ENCODE measurements around the gene NSUN2. TPM values are rescaled to one million over a fixed set of nuclear protein-coding genes. Genes with fewer than 3 reads are reported as not detected.
A peak's percentile ranks its signal among the peaks of the same experiment; 100 is the strongest.

NSUN2 gene
- polyA plus RNA-seq, 1 donor: 83.8 TPM

DNA sequence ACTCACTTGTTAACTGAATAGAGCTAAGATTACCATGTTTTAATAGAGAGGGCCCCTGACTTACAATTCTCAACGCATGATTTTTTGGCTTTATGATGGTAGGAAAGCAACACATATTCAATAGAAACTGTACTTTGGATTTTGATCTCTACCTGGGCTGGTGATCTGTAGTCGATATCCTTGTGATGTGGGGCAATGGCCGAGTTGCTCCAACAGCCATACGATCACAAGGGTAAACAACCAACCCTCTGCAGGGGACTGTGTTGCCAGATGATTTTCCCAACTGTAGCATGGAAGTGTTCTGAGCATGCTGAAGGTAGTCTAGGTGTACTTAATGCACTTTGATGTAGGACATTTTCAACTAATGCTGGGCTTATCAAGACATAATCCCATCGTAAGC, 36.5 kb downstream of the NSUN2 start:
- no peaks in the 10 kb centered on the region for H3K27me3 ChIP-seq (ENCODE audit: control insufficient read depth, insufficient read depth, low read length)
- no peak overlapping the region for H3K27ac ChIP-seq (ENCODE audit: low read length)
- DNase-seq: peak in 1 of 2 donors; percentile 51
- no CpG with 5 or more reads among the region's 5 CpGs for WGBS (ENCODE audit: insufficient coverage, low lambda C conversion rate)
- H3K36me3 ChIP-seq (ENCODE audit: control insufficient read depth, insufficient read depth, low read length): peaks cover 32% of the 10 kb centered on the region
- H3K9me3 ChIP-seq (ENCODE audit: control insufficient read depth, low read depth, low read length): no peaks in the 10 kb centered on the region
- no peaks in the 10 kb centered on the region for H3K4me1 ChIP-seq (ENCODE audit: control insufficient read depth, insufficient read depth, low read length)
- no peak overlapping the region for H3K4me3 ChIP-seq (ENCODE audit: low read length)

DNA sequence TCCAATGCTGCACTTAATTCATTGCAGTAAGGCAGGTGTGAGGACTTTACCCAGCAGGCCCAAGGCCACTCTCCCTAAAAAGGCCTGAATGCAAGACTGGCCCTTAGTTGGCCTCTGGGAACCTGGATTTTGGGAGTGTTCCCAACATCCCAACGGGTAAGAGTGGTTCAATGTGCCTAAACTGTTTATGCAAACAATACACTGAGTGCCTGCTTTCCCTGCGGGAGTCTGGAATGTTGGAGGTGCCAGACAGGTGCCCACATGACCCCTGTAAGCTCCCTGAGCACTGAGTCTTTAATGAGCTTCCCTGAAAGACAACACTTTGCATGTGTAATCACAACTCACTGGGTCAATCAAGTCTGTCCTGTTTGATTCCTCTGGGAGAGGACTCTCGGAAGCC, 37.4 kb downstream of the NSUN2 start:
- DNase-seq: no peak
- no peaks in the 10 kb centered on the region for H3K27me3 ChIP-seq (ENCODE audit: control insufficient read depth, insufficient read depth, low read length)
- H3K9me3 ChIP-seq (ENCODE audit: control insufficient read depth, low read depth, low read length): no peaks in the 10 kb centered on the region
- H3K36me3 ChIP-seq (ENCODE audit: control insufficient read depth, insufficient read depth, low read length): peaks cover 24% of the 10 kb centered on the region
- no peak overlapping the region for H3K27ac ChIP-seq (ENCODE audit: low read length)
- no CpG with 5 or more reads among the region's 3 CpGs for WGBS (ENCODE audit: insufficient coverage, low lambda C conversion rate)
- no peaks in the 10 kb centered on the region for H3K4me1 ChIP-seq (ENCODE audit: control insufficient read depth, insufficient read depth, low read length)
- H3K4me3 ChIP-seq (ENCODE audit: low read length): no peak overlapping the region

DNA sequence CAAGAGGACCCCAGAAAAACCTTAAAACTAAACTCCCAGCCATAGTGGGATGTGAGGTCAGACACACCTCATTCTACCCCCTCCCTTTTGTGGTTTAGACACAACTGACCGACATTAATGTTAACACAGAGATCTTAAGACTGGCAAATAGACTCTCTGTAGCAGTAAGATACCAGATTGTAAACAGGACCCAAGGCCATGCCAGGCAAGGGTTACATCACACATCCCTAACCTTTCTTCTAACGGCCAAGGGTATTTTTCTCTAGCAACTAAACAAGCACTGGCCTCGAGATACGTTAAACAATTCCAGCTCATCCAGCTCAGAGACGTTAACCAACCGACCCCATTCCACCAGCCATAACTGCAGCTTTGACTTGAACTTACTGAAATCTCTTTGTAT, 38.8 kb downstream of the NSUN2 start:
- DNase-seq: no peak
- peaks cover 14% of the 10 kb centered on the region for H3K36me3 ChIP-seq (ENCODE audit: control insufficient read depth, insufficient read depth, low read length)
- no peak overlapping the region for H3K4me3 ChIP-seq (ENCODE audit: low read length)
- no peaks in the 10 kb centered on the region for H3K4me1 ChIP-seq (ENCODE audit: control insufficient read depth, insufficient read depth, low read length)
- H3K27ac ChIP-seq (ENCODE audit: low read length): no peak overlapping the region
- H3K27me3 ChIP-seq (ENCODE audit: control insufficient read depth, insufficient read depth, low read length): no peaks in the 10 kb centered on the region
- no peaks in the 10 kb centered on the region for H3K9me3 ChIP-seq (ENCODE audit: control insufficient read depth, low read depth, low read length)
- no CpG with 5 or more reads among the region's 6 CpGs for WGBS (ENCODE audit: insufficient coverage, low lambda C conversion rate)

DNA sequence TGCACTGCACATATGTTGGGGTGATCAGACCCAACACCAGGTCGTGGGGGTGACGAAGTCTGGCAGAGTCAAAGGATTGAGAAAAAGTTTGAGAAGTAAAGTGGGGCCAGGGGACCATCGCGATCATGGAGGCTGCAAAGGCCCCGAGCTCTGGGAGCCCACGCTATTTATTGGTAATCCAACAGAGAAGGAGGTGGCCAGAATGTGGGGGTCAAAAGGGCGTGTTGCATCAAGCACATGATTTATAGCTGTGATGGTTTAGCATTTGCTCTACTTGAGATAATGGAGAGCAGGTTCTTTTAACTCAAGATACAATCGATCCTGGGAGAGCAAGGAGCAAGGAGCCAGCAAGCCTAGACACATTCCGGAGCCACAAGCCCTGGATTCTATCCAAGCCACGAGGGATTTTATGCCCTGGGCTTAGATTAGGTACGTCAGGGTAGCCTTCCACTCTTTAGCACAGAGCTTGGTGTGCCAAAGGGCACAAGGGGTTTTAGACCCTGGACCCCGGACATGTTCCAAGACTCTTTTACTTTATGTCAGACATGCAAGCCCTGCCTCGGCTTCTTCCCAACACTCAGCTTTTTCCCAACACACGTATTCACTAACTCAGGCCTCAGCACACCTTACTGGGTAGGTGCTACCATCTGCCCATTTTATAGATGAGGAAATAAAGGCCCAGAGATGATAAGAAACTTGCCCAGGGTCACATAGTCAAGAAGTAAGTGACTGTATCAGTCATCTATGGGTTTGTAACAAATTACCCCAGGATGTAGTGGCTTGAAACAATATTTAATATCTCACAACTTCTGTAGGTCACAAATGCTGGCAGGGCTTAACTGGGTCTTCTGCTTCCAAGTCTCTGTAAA, 39.5 kb downstream of the NSUN2 start:
- no peak for DNase-seq
- no peak overlapping the region for H3K4me3 ChIP-seq (ENCODE audit: low read length)
- 80% methylated on average over 2 of the region's 14 CpGs for WGBS (ENCODE audit: insufficient coverage, low lambda C conversion rate)
- H3K4me1 ChIP-seq (ENCODE audit: control insufficient read depth, insufficient read depth, low read length): no peaks in the 10 kb centered on the region
- no peaks in the 10 kb centered on the region for H3K9me3 ChIP-seq (ENCODE audit: control insufficient read depth, low read depth, low read length)
- H3K27ac ChIP-seq (ENCODE audit: low read length): no peak overlapping the region
- peaks cover 8% of the 10 kb centered on the region for H3K36me3 ChIP-seq (ENCODE audit: control insufficient read depth, insufficient read depth, low read length)
- H3K27me3 ChIP-seq (ENCODE audit: control insufficient read depth, insufficient read depth, low read length): no peaks in the 10 kb centered on the region

DNA sequence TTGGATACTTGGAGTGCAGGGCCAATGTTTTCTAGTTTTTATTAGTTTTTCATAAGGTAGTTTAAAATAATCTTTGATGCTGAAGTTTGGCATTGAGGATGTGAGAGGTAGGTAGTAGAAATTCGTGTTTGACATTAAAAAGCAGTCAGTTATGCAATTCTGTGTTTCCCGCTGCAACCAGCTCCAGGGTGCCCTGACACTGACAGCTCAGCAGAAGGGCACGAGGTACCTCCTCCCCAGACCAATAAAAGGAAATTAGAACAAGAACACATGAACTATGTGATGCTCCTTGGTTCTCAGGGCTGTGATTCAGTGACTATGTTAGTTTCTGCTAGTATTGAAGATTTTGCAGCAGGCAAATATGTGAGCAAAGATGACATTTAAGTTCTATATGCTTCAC, 40.2 kb downstream of the NSUN2 start:
- no peaks in the 10 kb centered on the region for H3K9me3 ChIP-seq (ENCODE audit: control insufficient read depth, low read depth, low read length)
- H3K36me3 ChIP-seq (ENCODE audit: control insufficient read depth, insufficient read depth, low read length): peaks cover 2% of the 10 kb centered on the region
- H3K27ac ChIP-seq (ENCODE audit: low read length): no peak overlapping the region
- no peaks in the 10 kb centered on the region for H3K27me3 ChIP-seq (ENCODE audit: control insufficient read depth, insufficient read depth, low read length)
- no CpG with 5 or more reads among the region's 3 CpGs for WGBS (ENCODE audit: insufficient coverage, low lambda C conversion rate)
- no peak for DNase-seq
- no peaks in the 10 kb centered on the region for H3K4me1 ChIP-seq (ENCODE audit: control insufficient read depth, insufficient read depth, low read length)
- no peak overlapping the region for H3K4me3 ChIP-seq (ENCODE audit: low read length)

DNA sequence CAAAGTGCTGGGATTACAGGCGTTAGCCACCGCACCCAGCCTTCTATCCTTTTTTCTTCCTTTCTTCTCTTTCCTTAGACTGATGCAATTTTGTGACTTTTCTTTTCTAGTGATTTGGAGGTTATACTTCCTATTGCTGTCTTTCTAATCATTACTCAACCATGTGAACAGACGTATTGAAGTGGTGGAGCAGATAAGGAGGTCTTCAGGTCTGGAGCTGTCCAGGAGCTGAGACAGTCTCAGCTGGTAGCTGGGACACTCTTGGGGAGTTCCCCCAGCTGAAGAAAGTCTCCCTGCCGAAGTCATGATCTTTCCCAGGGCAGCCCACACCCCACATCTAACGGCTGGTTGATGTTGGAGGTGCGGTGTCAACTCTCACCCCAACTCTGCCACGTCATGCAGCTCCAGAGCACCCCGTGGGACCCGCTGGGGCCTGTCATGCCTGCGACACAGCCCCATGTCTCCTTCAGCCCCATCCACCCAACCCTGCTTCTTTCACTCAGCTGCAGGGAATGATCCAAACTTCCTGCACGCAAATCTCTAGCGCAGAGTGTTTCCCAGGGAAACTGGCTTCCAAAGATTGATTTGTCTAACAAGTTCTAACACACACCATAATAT, 41.1 kb downstream of the NSUN2 start:
- Histone ChIP-seq H3K4me1 (ENCODE audit: control insufficient read depth, insufficient read depth, low read length) (no peaks in the 10 kb centered on the region), H3K9me3 (ENCODE audit: control insufficient read depth, low read depth, low read length) (no peaks in the 10 kb centered on the region), H3K4me3 (ENCODE audit: low read length) (no peak overlapping the region), H3K27me3 (ENCODE audit: control insufficient read depth, insufficient read depth, low read length) (peaks cover 1% of the 10 kb centered on the region), H3K27ac (ENCODE audit: low read length) (no peak overlapping the region), H3K36me3 (ENCODE audit: control insufficient read depth, insufficient read depth, low read length) (no peaks in the 10 kb centered on the region)
- DNase-seq: no peak
- WGBS (ENCODE audit: insufficient coverage, low lambda C conversion rate): 100% methylated on average over 2 of the region's 12 CpGs

DNA sequence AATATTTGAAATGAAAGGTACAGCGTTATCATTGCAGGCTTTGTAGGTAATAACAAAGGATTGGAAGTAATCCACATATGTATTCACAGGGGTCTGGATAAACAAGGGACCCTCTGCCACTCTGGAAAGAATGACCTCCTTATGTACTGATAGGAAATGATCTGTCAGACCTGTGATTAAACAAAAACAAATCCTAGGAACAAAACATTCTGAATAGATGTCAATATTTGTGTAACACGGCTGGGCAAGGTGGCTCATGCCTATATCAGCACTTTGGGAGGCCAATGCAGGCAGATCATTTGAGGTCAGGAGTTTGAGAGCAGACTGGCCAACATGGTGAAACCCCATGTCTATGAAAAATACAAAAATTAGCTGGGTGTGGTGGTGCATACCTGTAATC, 42.3 kb downstream of the NSUN2 start:
- H3K27ac ChIP-seq (ENCODE audit: low read length): no peak overlapping the region
- no peaks in the 10 kb centered on the region for H3K36me3 ChIP-seq (ENCODE audit: control insufficient read depth, insufficient read depth, low read length)
- H3K27me3 ChIP-seq (ENCODE audit: control insufficient read depth, insufficient read depth, low read length): peaks cover 12% of the 10 kb centered on the region
- no peaks in the 10 kb centered on the region for H3K9me3 ChIP-seq (ENCODE audit: control insufficient read depth, low read depth, low read length)
- H3K4me3 ChIP-seq (ENCODE audit: low read length): no peak overlapping the region
- no peak for DNase-seq
- no CpG with 5 or more reads among the region's 2 CpGs for WGBS (ENCODE audit: insufficient coverage, low lambda C conversion rate)
- no peaks in the 10 kb centered on the region for H3K4me1 ChIP-seq (ENCODE audit: control insufficient read depth, insufficient read depth, low read length)

DNA sequence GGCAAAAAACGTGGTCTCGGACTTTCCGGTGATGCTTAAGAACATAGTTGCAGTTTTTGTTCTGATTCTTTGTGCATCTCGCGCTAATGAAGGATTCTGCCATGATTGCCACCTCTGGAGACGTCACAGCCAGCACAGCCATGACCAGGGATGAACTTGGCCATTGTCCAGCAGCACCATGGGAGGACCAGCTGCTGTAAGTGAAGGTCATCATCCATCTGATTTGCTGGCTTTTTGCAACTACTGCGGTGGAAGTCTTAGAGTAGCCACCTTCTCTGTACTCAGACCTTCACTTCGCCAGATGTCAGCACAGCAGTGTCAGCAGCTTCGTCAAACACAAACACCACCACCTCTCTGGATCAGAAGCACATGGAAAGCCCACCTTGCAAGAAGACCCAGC, 45.7 kb downstream of the NSUN2 start:
- peaks cover 43% of the 10 kb centered on the region for H3K27me3 ChIP-seq (ENCODE audit: control insufficient read depth, insufficient read depth, low read length)
- H3K4me1 ChIP-seq (ENCODE audit: control insufficient read depth, insufficient read depth, low read length): peaks cover 4% of the 10 kb centered on the region
- peaks cover 4% of the 10 kb centered on the region for H3K9me3 ChIP-seq (ENCODE audit: control insufficient read depth, low read depth, low read length)
- H3K36me3 ChIP-seq (ENCODE audit: control insufficient read depth, insufficient read depth, low read length): no peaks in the 10 kb centered on the region
- 100% methylated on average over 1 of the region's 9 CpGs for WGBS (ENCODE audit: insufficient coverage, low lambda C conversion rate)
- no peak for DNase-seq
- no peak overlapping the region for H3K4me3 ChIP-seq (ENCODE audit: low read length)
- no peak overlapping the region for H3K27ac ChIP-seq (ENCODE audit: low read length)

DNA sequence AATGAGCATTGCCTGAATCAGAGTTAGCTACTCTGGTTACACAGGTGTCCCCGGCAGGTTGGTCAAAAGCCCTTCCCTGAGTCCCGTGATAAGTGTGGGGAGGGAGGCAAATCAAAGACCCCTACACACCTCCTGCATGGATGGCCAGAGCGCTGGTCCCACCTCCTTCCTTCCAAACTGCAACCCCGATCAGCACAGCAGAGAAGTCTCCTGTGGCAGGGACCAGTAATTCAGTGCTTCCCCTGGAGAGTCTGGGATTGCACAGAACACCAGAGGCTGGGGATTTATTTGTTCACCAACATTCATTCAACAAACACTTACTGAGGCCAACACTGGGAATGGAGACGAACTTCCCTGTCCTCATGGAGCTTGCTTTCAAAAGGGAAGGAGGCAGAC, 46.2 kb downstream of the NSUN2 start:
- Histone ChIP-seq H3K4me3 (ENCODE audit: low read length) (no peak overlapping the region), H3K27me3 (ENCODE audit: control insufficient read depth, insufficient read depth, low read length) (peaks cover 47% of the 10 kb centered on the region), H3K9me3 (ENCODE audit: control insufficient read depth, low read depth, low read length) (peaks cover 4% of the 10 kb centered on the region), H3K36me3 (ENCODE audit: control insufficient read depth, insufficient read depth, low read length) (no peaks in the 10 kb centered on the region), H3K27ac (ENCODE audit: low read length) (no peak overlapping the region), H3K4me1 (ENCODE audit: control insufficient read depth, insufficient read depth, low read length) (peaks cover 4% of the 10 kb centered on the region)
- WGBS (ENCODE audit: insufficient coverage, low lambda C conversion rate): no CpG with 5 or more reads among the region's 5 CpGs
- DNase-seq: no peak

DNA sequence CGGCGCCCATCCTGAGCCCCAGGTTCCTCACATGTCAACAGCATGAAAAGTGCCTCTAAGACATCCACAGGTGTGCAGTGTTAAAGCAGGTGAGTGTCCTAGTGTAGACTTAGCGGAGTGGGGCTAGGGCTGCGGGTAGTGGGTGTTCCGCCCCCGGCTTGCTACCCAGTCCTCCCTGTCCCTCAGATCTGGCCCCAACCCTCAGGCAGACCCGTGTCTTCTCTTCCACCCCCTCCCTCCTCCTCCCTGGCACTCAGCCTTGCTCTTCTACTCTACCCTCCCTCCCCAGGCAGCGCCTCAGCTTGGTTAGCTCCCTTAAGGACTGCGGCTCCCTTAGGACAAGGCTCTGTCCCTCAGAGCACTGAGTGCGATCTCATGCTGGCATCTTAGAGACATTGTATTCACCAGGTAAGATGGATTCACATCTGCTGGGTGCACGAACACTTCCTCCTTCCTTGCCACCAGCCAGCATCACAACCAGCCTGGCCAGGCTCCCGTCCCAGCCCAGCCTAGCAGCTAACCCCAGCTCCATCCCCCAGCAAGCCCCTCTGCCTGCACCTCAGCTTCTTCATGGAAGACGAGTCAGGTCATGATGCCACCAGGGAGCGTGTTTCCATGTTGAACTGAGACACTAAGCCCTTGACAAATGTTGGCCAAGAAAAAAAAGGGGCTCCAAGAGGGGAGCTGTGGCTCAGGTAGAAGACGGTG, 46.8 kb downstream of the NSUN2 start:
- DNase-seq: no peak
- Histone ChIP-seq H3K4me3 (ENCODE audit: low read length) (no peak overlapping the region), H3K4me1 (ENCODE audit: control insufficient read depth, insufficient read depth, low read length) (peaks cover 4% of the 10 kb centered on the region), H3K27ac (ENCODE audit: low read length) (no peak overlapping the region), H3K9me3 (ENCODE audit: control insufficient read depth, low read depth, low read length) (peaks cover 4% of the 10 kb centered on the region), H3K36me3 (ENCODE audit: control insufficient read depth, insufficient read depth, low read length) (no peaks in the 10 kb centered on the region), H3K27me3 (ENCODE audit: control insufficient read depth, insufficient read depth, low read length) (peaks cover 53% of the 10 kb centered on the region)
- WGBS (ENCODE audit: insufficient coverage, low lambda C conversion rate): no CpG with 5 or more reads among the region's 15 CpGs

Data from large intestine (tissue), 3 donors.